ENCODE results near the gene COA1.
"Not testable (repeated sequence)": the region's sequence is repeated elsewhere in the genome, so short reads cannot be mapped to it uniquely, and the experiment has no call there.

The COA1 gene

GRCh38 chr7:43758822-43759683 is 29.7 kb upstream of the COA1 start:
- peak in 1 of 2 donors; percentile 12 for DNase-seq (ENCODE audit: low read depth in 1 of 2, low spot score in 1 of 2)

- DNase-seq (ENCODE audit: low read depth in 1 of 2, low spot score in 1 of 2), result peak; percentile 24 to 55
Observed at GRCh38 chr7:43758029-43758821, 28.9 kb upstream of the COA1 start, which contains the start of gene BLVRA. Gene BLVRA (plus strand): TSS chr7:43758680. CDS start chr7:43771159, 12,479 bp downstream.

GRCh38 chr7:43757073-43757720 is 27.9 kb upstream of the COA1 start:
- DNase-seq (ENCODE audit: low read depth in 1 of 2, low spot score in 1 of 2), result no peak

GRCh38 chr7:43756368-43757072 is 27.2 kb upstream of the COA1 start:
- DNase-seq (ENCODE audit: low read depth in 1 of 2, low spot score in 1 of 2), result no peak

GRCh38 chr7:43754596-43754995 is 25.3 kb upstream of the COA1 start:
- no peak for DNase-seq (ENCODE audit: low read depth in 1 of 2, low spot score in 1 of 2)

GRCh38 chr7:43753843-43754242 is 24.5 kb upstream of the COA1 start:
- DNase-seq (ENCODE audit: low read depth in 1 of 2, low spot score in 1 of 2), result no peak

- DNase-seq (ENCODE audit: low read depth in 1 of 2, low spot score in 1 of 2), result no peak
Observed at GRCh38 chr7:43753271-43753810, 24.0 kb upstream of the COA1 start.

- DNase-seq (ENCODE audit: low read depth in 1 of 2, low spot score in 1 of 2), result no peak
Observed at GRCh38 chr7:43752411-43752810, 23.1 kb upstream of the COA1 start.

- DNase-seq (ENCODE audit: low read depth in 1 of 2, low spot score in 1 of 2), result no peak
Observed at GRCh38 chr7:43750016-43750887, 20.9 kb upstream of the COA1 start.

GRCh38 chr7:43749383-43749940 is 20.1 kb upstream of the COA1 start:
- DNase-seq (ENCODE audit: low read depth in 1 of 2, low spot score in 1 of 2), result no peak

GRCh38 chr7:43747328-43748105 is 18.2 kb upstream of the COA1 start:
- DNase-seq (ENCODE audit: low read depth in 1 of 2, low spot score in 1 of 2), result no peak

GRCh38 chr7:43742692-43743091 is 13.4 kb upstream of the COA1 start:
- no peak for DNase-seq (ENCODE audit: low read depth in 1 of 2, low spot score in 1 of 2)

- DNase-seq (ENCODE audit: low read depth in 1 of 2, low spot score in 1 of 2), result no peak
Observed at GRCh38 chr7:43737467-43738127, 8.3 kb upstream of the COA1 start.

GRCh38 chr7:43735802-43736603 is 6.7 kb upstream of the COA1 start:
- no peak for DNase-seq (ENCODE audit: low read depth in 1 of 2, low spot score in 1 of 2)

- no peak for DNase-seq (ENCODE audit: low read depth in 1 of 2, low spot score in 1 of 2)
Observed at GRCh38 chr7:43735403-43735801, 6.1 kb upstream of the COA1 start.

GRCh38 chr7:43734575-43735332 is 5.4 kb upstream of the COA1 start:
- DNase-seq (ENCODE audit: low read depth in 1 of 2, low spot score in 1 of 2), result not testable (repeated sequence)

GRCh38 chr7:43731494-43731893 is 2.2 kb upstream of the COA1 start:
- DNase-seq (ENCODE audit: low read depth in 1 of 2, low spot score in 1 of 2), result not testable (repeated sequence)

Data from activated T-helper 1 cell treated with anti-CD3 and anti-CD28 coated beads, Interleukin-2, amount 50 U/mL, for 16 hours (primary cell).